Epithelial cell of esophagus (primary cell): ENCODE measurements around the gene MAP2K5.

Experiments
- DNase-seq: peaks from one replicate; pipeline ENCODE4 v3.0.0; 2010; ENCODE audit warnings: low read depth
- H3K4me3 ChIP-seq: 2 replicates; pipeline ENCODE4 v1.5.1; 2011; ENCODE audit warnings: mild to moderate bottlenecking, low read length, control low read depth
- CTCF ChIP-seq: IDR thresholded peaks from 2 replicates; pipeline ENCODE4 v1.5.1; 2011; ENCODE audit warnings: low read depth, mild to moderate bottlenecking, low read length, control low read depth, inconsistent platforms; ENCODE audit not compliant: insufficient read depth; ENCODE audit errors: missing control alignments

Gene MAP2K5

GRCh38 chr15:67835297-67836133 lies 293.0 kb downstream of the MAP2K5 start:
- H3K4me3 ChIP-seq: peak overlapping the region; percentile 41
- TF ChIP-seq CTCF: no peak
- no peak for DNase-seq

- peak overlapping the region; percentile 41 for H3K4me3 ChIP-seq
- TF ChIP-seq CTCF: no peak
- no peak for DNase-seq
These were observed 293.6 kb downstream of the MAP2K5 start for GRCh38 chr15:67836134-67836455.

- peak; percentile 75 for TF ChIP-seq CTCF
- DNase-seq: peak; percentile 44
- peak overlapping the region; percentile 41 for H3K4me3 ChIP-seq
These were observed 294.0 kb downstream of the MAP2K5 start for GRCh38 chr15:67836477-67836876.

- H3K4me3 ChIP-seq: no peak overlapping the region
- DNase-seq: no peak
- no peak for TF ChIP-seq CTCF
These were observed 294.5 kb downstream of the MAP2K5 start for GRCh38 chr15:67836955-67837354.

GRCh38 chr15:67838789-67839332 lies 296.4 kb downstream of the MAP2K5 start:
- H3K4me3 ChIP-seq: peak overlapping the region; percentile 98
- DNase-seq: peak; percentile 59
- TF ChIP-seq CTCF: no peak

GRCh38 chr15:67839499-67839928 lies 297.0 kb downstream of the MAP2K5 start:
- peak; percentile 58 for DNase-seq
- no peak for TF ChIP-seq CTCF
- H3K4me3 ChIP-seq: peak overlapping the region; percentile 98
